NCI-H1417 (cell line): ENCODE data around the gene ASGR2.
"Not testable (repeated sequence)": the region's sequence is repeated elsewhere in the genome, so short reads cannot be mapped to it uniquely, and the experiment has no call there.

Source experiments
- DNase-seq, 3 experiments: peaks; one replicate each; lab custom pipeline; 2025; lab: John Stamatoyannopoulos, UW

ASGR2 gene, protein sequence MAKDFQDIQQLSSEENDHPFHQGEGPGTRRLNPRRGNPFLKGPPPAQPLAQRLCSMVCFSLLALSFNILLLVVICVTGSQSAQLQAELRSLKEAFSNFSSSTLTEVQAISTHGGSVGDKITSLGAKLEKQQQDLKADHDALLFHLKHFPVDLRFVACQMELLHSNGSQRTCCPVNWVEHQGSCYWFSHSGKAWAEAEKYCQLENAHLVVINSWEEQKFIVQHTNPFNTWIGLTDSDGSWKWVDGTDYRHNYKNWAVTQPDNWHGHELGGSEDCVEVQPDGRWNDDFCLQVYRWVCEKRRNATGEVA

DNA sequence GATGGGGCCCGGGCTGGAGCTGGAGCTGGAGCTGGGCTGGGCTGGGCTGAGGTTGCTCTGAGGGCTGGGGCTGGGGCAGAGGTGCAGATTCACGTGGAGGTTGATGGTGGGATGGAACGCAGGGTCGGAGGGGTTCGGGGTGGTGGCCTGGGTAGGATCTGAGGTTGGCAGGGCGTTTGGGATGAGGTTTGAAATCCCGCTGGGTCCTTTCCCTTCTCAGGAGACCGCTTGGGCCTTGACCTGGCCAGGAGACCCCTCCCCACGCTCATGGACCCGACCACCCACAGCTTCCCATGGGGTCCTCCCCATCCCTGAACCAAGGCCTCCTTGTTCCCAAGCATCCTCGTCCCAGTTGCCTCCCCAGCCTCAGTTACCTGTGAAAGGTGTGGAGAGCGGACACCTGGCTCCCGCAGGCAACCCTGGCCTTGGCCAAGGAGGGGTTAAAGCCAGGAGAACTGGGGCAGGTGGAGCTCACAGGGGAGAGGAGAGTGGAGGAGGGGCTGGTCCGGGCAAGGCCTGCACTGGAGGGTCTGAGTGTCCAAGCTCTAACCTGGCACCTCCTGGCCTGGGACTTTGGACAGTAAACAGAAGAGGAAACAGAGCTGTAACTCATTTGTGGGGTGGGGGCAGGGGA is at the start of gene ASGR2:
Gene ASGR2, minus strand, starts transcription at position 582 of the 634 bp plus-strand sequence. CDS start 582 bp downstream, outside the sequence.
- no peak for DNase-seq

GRCh38 chr17:7159571-7159970 is 44.9 kb upstream of the ASGR2 start:
- not testable (repeated sequence) for DNase-seq

GRCh38 chr17:7158424-7158823 is 43.8 kb upstream of the ASGR2 start:
- DNase-seq, result not testable (repeated sequence)

DNA sequence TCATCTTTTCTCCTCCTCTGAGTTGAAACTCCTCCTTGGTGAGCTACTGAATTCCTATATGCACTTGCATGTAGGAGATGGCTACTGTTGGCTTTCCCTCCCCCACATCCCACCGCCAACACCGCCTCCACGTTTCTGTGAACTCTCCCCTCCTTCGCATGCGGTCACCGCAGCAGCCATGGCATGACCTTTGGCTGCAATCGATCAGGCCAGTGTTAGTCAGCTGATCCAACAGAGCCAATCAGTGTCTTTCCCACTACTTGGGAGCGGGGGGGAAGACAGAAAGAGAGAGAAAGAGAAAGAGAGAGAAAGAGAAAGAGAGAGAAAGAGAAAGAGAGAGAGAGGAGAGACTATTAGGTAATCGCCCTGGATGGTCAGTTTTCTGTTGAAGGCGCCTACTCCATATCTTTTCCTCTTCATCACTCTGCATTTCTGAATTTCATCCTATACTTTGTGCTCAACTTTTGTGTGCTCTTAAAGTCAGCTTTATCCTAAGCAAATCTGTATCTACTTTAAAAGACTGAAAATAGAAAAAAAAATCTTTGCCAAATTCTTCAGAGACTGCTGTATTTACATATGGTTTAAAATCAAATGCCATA is 41.8 kb upstream of the ASGR2 start:
- DNase-seq, result no peak

DNA sequence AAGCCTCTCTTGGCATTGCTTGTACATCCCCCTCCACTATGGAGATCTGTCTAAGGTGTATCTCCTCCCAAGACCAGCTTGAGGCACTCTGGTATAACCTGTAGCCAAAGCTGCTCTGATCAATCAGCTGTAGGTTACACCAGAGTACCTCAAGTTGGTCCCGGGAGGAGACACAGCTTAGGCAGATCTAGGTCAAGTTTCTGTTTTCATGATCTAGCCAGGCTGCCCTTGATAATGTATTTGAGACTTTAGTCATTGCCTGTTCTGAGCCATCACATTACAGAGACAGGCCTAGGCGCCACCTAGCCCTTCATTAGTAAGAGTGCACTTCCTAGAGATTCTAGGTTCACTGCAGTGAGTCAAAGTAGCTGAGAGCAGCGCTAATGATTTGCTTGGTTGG is 33.1 kb upstream of the ASGR2 start:
- DNase-seq, result no peak

DNA sequence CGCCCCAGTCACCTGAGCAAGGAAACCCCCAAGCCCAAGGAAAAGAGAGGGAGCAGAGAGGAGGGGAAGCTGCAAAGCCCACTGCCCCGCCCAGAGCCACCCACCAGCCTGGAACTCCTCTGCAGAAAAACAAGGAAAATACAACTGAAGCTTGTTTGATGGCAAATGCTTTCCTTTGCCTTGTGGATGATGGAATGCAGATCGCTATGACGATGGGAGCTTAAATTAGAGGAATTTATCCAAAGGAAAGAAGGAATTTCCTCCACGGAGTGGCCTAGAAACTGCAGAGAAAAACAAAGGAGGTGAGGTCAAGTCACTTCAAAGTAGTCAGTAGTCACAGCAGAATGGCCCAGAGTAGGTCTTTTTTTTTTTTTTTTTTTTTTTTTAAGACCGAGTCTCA is 31.5 kb upstream of the ASGR2 start:
- no peak for DNase-seq

- DNase-seq, result peak in 1 of 3 experiments; percentile 2
Observed at GRCh38 chr17:7144213-7144612, 29.6 kb upstream of the ASGR2 start.

DNA sequence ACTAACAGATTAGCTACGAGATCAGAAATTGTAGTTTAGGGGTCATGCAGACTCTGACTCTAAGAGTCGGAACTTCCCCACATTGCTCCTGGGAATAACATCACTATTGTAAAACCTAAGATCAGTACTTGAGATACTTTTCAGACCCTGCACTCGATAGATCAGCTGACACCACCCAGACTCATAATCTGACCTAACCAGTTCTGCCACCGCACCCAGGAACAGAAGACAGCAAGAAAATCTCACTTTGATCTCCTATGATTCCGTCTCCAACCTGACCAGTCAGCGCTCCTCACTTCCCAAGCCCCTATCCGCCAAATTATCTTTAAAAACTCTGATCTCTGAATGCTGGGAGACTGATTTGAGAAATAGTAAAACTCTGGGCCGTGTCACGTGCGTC is 27.2 kb upstream of the ASGR2 start:
- peak in 1 of 3 experiments; percentile 15 for DNase-seq

DNA sequence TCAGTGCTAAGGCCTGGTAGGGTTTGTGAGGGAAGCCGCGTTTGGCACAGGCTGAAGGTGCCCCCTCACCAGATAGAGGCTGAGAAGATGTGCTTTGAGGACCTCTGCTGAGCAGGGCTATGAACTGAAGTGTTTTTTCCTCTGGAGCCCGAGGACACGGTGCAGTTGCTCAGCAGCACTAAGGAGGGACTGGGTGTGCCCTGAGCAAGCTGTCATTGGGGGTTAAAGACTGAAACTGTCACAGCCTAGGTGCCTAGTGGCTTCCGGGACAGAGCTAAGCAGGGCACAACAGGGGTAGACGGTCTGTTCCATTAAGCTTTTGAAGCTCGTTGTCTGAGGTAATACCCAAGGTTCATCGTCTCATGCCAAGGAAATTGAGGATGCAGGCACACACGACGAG is 24.8 kb upstream of the ASGR2 start:
- no peak for DNase-seq

- no peak for DNase-seq
Observed at GRCh38 chr17:7138800-7139381, 24.3 kb upstream of the ASGR2 start.

- DNase-seq, result no peak
Observed at GRCh38 chr17:7137171-7137943, 22.7 kb upstream of the ASGR2 start.

DNA sequence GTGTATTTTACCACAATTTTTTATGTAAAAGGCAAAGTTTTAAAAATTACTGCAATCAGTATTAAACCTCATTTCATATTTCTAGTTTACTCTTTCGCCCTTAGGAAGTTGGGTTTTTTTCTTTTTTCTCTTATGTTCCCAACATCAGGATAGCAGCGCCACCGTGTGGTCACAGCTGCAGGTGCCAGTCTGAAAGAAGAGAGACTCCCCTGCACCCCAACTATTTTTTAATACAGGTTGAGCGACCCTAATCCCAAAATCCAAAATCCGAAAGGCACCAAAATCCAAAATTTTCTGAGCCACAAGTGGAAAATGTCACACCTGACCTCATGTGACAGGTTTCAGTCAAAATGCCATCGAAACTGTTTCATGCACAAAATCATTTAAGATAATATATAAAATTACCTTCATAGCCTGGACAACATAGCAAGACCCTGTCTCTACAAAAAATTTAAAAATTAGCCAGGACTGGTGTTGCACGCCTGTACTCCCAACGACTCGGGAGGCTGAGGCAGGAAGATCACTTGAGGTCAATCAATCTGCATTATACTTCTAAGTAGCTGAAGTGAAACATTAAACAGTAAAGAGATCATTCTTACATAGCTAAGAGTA is 21.8 kb upstream of the ASGR2 start:
- DNase-seq, result peak; percentile 32 to 72 (median 60)

DNA sequence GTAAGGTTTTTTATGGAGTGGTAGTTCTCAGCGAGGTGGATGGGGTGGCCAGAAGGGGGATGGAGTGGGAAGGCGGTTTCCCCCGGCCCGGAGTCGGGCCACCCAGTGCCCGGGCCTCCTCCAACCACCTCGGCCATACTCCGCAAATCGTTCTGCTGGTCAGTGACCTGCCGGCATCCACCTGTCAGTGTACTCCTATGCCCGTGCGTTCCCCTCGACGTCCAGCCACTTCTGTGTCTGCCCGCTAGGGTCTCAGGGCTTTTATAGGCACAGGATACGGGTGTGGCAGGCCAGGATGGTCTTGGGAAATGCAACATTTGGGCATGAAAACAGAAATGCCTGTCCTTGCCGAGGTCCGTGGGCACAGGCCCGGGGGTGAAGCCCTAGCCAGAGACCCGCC is 19.3 kb upstream of the ASGR2 start:
- DNase-seq, result no peak

DNA sequence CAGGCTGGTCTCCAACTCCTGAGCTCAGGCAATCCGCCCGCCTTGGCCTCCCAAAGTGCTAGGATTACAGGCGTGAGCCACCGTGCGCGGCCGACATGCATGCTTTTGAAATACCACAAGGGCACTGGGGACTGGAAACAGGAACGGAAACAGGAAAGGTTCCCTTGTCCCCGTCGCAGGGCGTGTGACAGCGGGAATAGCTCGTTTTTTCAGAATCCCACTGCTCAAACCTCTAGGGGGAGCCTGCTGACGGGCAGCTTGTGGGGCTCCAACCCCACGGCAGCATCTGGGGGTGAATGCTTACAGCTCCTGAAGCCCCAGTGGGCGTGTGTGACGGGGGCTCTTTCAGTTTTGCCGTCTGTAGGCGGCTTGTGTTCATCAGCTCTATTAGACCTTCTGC is 18.8 kb upstream of the ASGR2 start:
- DNase-seq, result no peak

- peak in 2 of 3 experiments; percentile 1 to 13 for DNase-seq
Observed at GRCh38 chr17:7132511-7133094, 18.0 kb upstream of the ASGR2 start.

DNA sequence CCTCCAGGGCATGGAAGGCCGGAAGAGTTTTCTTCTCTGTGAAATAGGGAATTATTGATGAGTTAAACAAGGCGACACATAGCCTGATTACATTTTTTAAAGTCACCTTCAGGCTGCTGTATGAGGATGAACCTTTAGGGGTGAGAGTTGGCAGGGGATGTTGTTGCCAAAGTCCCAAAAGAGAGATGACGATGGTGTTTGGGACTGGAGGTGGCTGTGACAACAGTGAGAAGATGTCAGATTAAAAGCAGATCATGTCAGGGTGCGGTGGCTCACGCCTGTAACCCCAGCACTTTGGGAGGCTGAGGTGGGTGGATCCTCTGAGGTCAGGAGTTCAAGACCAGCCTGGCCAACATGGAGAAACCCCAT is 16.8 kb upstream of the ASGR2 start:
- DNase-seq, result no peak

- DNase-seq, result peak in 1 of 3 experiments; percentile 3
Observed at GRCh38 chr17:7130621-7131422, 16.2 kb upstream of the ASGR2 start.

DNA sequence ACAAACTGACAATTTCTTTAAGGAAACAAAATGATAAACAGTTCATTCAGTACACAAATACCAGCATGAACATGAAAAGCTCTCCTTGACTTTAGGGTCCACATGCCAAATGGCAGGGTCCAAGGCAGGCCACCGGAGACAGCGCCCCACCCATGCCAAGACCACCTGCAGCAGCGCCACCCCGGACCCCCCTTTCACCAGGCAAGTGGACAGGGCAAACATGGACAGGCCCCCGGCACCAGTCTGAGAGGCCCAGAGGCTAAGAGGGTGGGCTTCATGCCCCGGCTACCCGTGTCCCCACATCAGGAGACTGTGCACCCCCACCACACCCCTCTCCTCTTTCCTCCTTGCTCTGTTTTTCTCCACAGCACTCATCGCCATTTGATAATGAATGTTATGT is 14.7 kb upstream of the ASGR2 start:
- no peak for DNase-seq

GRCh38 chr17:7128160-7128559 is 13.5 kb upstream of the ASGR2 start:
- no peak for DNase-seq

GRCh38 chr17:7127501-7127900 is 12.9 kb upstream of the ASGR2 start:
- DNase-seq, result not testable (repeated sequence)
